ENCODE measurements around the gene UQCRQ. TPM values are rescaled to one million over a fixed set of nuclear protein-coding genes. Genes with fewer than 3 reads are reported as not detected.

The UQCRQ gene
- total RNA-seq, 1 donor from 2014 or later, result 271 TPM

Other genes with a start within 250 kb of the UQCRQ start
- gene IL13, start 208.5 kb upstream of the UQCRQ start, total RNA-seq, result not detected
- not detected for gene IL4, start 192.7 kb upstream of the UQCRQ start, total RNA-seq
- gene KIF3A, start 129.1 kb upstream of the UQCRQ start, total RNA-seq, result 10.8 TPM
- gene CCNI2, start 119.2 kb upstream of the UQCRQ start, total RNA-seq, result 1.1 TPM
- 32.8 TPM for gene SEPTIN8, start 89.4 kb upstream of the UQCRQ start, total RNA-seq
- 0.18 TPM for gene SOWAHA, start 53.3 kb upstream of the UQCRQ start, total RNA-seq
- 17.3 TPM for gene SHROOM1, start 36.0 kb upstream of the UQCRQ start, total RNA-seq
- 0.15 TPM for gene GDF9, start 173 bp upstream of the UQCRQ start, total RNA-seq
- 1.7 TPM for gene LEAP2, start 7.0 kb downstream of the UQCRQ start, total RNA-seq
- gene AFF4, start 97.0 kb downstream of the UQCRQ start, total RNA-seq, result 68.6 TPM
- 18.5 TPM for gene ZCCHC10, start 159.9 kb downstream of the UQCRQ start, total RNA-seq
- 66.0 TPM for gene HSPA4, start 185.4 kb downstream of the UQCRQ start, total RNA-seq

All from lower lobe of right lung (tissue), 1 donor.